HG02870 (cell line): ENCODE data around the gene KLHL26.

Experiments used
- ATAC-seq: cut with Tn5 transposase; IDR thresholded peaks from one replicate; pipeline ENCODE4 v1.9.1; 2021; ENCODE audit warnings: mild to moderate bottlenecking, moderate library complexity; ENCODE audit not compliant: unreplicated experiment

KLHL26 gene

GRCh38 chr19:18660939-18661670, 24.3 kb downstream of the KLHL26 start:
- no peak for ATAC-seq

GRCh38 chr19:18662972-18663732, 26.3 kb downstream of the KLHL26 start:
- no peak for ATAC-seq

GRCh38 chr19:18663940-18664530, 27.2 kb downstream of the KLHL26 start:
- ATAC-seq, result no peak

- no peak for ATAC-seq
These were observed 29.0 kb downstream of the KLHL26 start for GRCh38 chr19:18665771-18666202.

- no peak for ATAC-seq
These were observed 29.5 kb downstream of the KLHL26 start for GRCh38 chr19:18666317-18666716.

GRCh38 chr19:18666784-18667183, 30.0 kb downstream of the KLHL26 start:
- no peak for ATAC-seq

GRCh38 chr19:18667531-18668251, 30.9 kb downstream of the KLHL26 start:
- no peak for ATAC-seq

- no peak for ATAC-seq
These were observed 31.4 kb downstream of the KLHL26 start for GRCh38 chr19:18668252-18668631.

- no peak for ATAC-seq
These were observed 32.1 kb downstream of the KLHL26 start for GRCh38 chr19:18668744-18669523.

- no peak for ATAC-seq
These were observed 32.6 kb downstream of the KLHL26 start for GRCh38 chr19:18669524-18669817.

- ATAC-seq, result no peak
These were observed 33.1 kb downstream of the KLHL26 start for GRCh38 chr19:18669883-18670282.

- no peak for ATAC-seq
These were observed 33.5 kb downstream of the KLHL26 start for GRCh38 chr19:18670312-18670711.

- no peak for ATAC-seq
These were observed 34.6 kb downstream of the KLHL26 start for GRCh38 chr19:18671303-18672043.

- no peak for ATAC-seq
These were observed 35.2 kb downstream of the KLHL26 start for GRCh38 chr19:18672044-18672451.

- ATAC-seq, result no peak
These were observed 35.9 kb downstream of the KLHL26 start for GRCh38 chr19:18672606-18673337.

- ATAC-seq, result no peak
These were observed 37.8 kb downstream of the KLHL26 start for GRCh38 chr19:18674616-18675015.

- ATAC-seq, result no peak
These were observed 39.0 kb downstream of the KLHL26 start for GRCh38 chr19:18675779-18676178.

- ATAC-seq, result no peak
These were observed 39.9 kb downstream of the KLHL26 start for GRCh38 chr19:18676692-18677091.

GRCh38 chr19:18677156-18677555, 40.3 kb downstream of the KLHL26 start:
- ATAC-seq, result no peak
